ENCODE data around the gene DLK1.

DNA sequence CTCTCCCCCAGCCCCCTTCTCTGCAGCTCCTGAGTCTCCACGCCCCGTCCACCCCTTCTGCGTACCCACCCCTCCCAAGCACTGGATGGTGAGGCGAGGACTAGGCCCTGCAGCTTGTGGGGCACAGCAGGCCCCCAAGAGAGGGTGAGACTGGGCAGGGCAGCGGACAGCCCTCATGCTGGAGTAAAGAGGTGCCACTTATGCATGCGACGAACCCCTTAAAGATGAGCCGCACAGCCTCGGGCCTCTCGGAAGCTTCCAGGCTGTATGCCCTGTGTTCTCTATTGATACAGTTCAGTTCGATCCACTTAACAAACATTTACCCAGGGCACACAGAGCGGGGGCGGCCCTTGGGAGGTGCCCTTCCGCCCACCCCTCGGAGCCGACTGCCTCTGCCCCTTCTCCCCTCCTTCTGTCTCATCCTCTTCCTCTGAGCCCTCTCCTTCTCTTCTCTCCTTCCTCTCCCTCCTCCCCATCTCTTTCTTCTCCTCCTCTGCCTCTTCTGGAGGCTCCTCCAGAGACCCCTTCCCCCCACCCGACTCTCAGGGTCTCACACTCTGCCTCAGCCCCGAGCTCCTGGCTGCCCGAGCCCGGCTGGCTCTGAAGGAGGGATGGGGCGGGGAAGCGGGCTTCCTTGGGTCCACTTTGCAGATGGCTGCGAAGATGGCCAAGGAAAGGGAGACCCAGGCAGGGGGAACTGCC, 32.7 kb upstream of the DLK1 start:
- TF ChIP-seq, protein P1, sequence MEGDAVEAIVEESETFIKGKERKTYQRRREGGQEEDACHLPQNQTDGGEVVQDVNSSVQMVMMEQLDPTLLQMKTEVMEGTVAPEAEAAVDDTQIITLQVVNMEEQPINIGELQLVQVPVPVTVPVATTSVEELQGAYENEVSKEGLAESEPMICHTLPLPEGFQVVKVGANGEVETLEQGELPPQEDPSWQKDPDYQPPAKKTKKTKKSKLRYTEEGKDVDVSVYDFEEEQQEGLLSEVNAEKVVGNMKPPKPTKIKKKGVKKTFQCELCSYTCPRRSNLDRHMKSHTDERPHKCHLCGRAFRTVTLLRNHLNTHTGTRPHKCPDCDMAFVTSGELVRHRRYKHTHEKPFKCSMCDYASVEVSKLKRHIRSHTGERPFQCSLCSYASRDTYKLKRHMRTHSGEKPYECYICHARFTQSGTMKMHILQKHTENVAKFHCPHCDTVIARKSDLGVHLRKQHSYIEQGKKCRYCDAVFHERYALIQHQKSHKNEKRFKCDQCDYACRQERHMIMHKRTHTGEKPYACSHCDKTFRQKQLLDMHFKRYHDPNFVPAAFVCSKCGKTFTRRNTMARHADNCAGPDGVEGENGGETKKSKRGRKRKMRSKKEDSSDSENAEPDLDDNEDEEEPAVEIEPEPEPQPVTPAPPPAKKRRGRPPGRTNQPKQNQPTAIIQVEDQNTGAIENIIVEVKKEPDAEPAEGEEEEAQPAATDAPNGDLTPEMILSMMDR (IDR thresholded peaks at IDR 0.05; ENCODE audit: low read length), result no peak
- no peak for TF ChIP-seq EZH2 (optimal IDR thresholded peaks at IDR 0.05; ENCODE audit: low read depth, low read length)
- TF ChIP-seq EZH2phosphoT487 (IDR thresholded peaks at IDR 0.05; ENCODE audit: low read length), result no peak
